Left ventricle myocardium superior (tissue), 1 donor: ENCODE data around the gene SOX10. TPM values are rescaled to one million over a fixed set of nuclear protein-coding genes. Genes with fewer than 3 reads are reported as not detected.

ENCODE experiments used
- ATAC-seq: fragments of 200-7000 bp; cut with Tn5 transposase; one replicate; pipeline ENCODE4 v1.9.1; 2020; ENCODE audit warnings: mild to moderate bottlenecking, moderate library complexity
- DNase-seq: peaks from one replicate; pipeline ENCODE4 v3.0.0-alpha.2; 2020
- intact Hi-C: fragments of 100-400 bp; cut with micrococcal nuclease; formaldehyde crosslinking; loops from one replicate; pipeline ENCODE4 v1.11.0; 2022
- total RNA-seq: library from RNA; stranded (reverse); fragmentation: NEBNext Ultra II Directional; extraction: Animal tissue kit (Norgen Biotek cat#: 25700); gene quantifications from one replicate; pipeline ENCODE4 v1.2.1, GENCODE V29; 2021
- donor health status: DM: no; HTN: yes; CAD: no; lungs with severe emphysema.

The SOX10 gene
- total RNA-seq, 1 donor from 2014 or later: 1.9 TPM

DNA sequence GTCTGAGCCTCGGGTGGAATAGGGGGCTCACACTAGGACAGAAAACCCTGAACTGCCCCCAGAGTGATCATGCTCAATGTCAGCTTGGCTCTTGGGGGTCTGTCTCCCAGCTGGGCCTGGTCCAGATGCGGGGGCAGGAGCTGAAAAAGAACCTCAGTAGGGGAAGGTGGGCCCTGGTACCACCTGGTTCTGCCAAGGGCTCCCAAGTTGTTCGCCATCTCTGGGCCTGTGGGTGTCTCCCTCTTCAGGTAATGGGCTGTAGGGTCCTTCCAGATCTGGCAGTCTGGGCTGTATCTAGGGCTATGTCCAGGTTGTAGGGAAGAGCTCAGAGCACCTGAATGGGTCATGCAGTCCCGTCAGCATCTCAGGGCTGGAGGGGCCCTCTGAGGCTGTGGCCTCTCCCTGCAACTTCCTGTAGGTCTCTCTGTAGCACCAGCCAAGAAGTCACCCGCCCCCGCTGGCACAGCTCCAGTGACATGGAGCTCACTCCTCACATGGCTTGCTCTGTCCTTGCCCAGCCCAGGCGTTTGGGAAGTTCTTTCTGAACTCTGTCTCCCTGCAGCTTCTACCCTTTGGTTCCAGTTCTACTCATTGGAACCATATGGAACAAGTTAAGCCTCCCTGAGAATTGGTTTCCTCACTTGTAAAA lies 33.0 kb upstream of the SOX10 start:
- intact Hi-C loops: no loop called here
- ATAC-seq: peak; percentile 90
- DNase-seq: peak; percentile 90

DNA sequence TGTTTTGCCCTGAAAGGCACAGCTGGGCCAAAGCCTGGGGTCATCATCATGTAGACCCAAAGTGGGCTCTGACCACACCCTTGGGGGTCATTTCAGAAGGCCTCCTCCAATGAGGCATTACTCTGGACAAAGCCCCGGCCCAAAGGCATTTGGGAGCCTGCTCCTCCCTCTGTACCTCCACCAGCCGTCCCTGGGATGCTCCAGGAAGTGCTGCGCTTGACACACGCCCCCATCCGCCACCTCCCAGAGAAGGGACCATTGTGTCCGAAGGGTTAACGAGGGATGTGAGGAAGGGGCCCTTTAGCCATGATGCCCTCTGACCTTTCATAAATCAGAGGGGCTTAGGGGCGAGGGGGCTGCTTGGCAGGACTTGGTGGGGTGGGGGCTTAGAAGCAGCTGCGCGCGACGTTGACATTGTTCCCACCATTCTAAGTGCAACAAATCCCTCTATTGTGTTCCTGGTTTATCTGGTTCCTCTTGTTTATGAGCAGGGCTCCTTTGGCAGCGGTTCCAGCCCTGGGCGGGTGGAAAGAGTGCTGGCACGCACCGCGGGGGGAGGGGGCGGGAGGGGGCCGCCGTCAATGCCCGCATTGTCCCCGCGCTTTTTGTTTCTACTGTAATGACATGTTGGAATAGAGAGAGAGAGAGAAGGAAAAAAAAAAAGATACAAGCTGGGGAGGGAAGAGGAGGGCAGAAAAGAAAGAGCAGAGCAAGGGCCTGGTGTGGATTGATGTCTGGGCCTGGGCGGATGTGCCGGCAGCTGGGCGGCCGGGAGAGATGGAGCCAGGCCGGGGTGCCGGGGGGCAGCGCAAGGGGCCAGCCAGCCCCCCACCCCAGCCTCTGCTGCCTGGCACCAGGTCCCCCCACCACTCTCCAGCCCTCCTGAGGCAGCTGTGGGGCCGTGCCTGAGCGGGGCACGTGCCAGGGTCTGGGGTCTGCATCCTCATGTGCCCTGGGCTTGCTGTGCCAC lies 32.1 kb upstream of the SOX10 start:
- peak; percentile 55 for ATAC-seq
- peak; percentile 67 for DNase-seq
- intact Hi-C loops: no loop called here

DNA sequence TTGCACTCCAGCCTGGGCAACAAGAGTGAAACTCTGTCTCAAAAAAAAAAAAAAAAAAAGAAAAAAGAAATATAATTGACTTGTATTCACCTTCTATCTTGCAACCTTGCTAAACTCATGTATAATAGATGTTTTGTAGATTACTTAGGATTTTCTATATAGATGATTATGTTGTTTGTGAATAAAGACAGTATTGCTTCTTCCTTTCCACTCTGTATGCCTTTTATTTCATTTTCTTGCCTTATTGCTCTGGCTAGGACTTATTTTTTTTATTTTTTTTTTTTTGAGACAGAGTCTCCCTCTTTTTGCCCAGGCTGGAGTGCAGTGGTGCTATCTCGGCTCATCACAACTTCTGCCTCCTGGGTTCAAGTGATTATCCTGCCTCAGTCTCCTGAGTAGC lies 29.7 kb upstream of the SOX10 start:
- intact Hi-C loops: no loop called here

DNA sequence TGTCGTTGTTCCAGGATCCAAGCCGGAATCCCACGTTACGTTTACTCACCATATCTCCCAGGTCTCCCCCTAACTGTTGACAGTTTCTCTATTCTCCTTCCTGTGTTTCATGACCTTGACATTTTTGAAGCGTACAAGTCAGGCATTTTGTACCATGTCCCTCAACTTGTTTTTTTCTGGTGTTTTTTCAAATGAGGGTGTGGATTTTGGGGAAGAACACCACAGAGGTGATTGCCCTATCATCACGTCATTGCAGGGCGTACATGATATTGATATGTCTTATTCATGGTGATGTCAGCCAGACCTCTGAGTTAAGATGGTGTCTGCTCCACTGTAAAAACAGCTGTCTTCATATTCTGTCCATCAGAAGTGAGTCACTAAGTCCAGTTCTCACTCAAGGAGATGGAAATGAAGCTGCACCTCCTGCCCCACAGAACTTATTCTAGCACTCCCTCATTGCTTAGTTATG lies 28.3 kb upstream of the SOX10 start:
- DNase-seq (no peak), ATAC-seq (no peak)
- intact Hi-C loops: no loop called here

More for the DNA sequence above, 29.7 kb upstream of the SOX10 start:
- DNase-seq (no peak), ATAC-seq (no peak)

GRCh38 chr22:38009000-38009806 lies 24.8 kb upstream of the SOX10 start:
- ATAC-seq: no peak
- DNase-seq: no peak

GRCh38 chr22:38007330-38007902 lies 23.1 kb upstream of the SOX10 start:
- no peak for ATAC-seq
- intact Hi-C loops: no loop called here
- DNase-seq: no peak

More at GRCh38 chr22:38009000-38009806, 24.8 kb upstream of the SOX10 start:
- intact Hi-C loops: no loop called here

- no peak for ATAC-seq
Observed at GRCh38 chr22:38006906-38007305, 22.6 kb upstream of the SOX10 start.

DNA sequence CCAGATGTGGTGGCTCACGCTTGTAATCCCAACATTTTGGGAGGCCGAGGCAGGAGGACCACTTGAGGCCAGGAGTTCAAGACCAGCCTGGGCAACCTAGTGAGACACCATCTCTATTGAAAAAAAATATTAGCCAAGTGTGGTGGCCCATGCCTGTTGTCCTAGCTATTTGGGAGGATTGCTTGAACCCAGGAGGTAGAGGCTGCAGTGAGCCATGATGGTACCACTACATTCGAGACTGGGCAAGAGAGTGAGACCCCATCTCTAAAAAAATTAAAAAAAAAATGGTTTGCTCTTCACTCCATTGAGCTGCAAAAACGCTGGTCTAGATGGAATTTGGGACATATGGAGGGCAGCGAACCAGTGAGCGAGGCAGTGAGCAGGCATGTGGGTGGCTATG lies 21.6 kb upstream of the SOX10 start:
- intact Hi-C loops: no loop called here
- no peak for ATAC-seq
- DNase-seq: no peak

More at GRCh38 chr22:38006906-38007305, 22.6 kb upstream of the SOX10 start:
- intact Hi-C loops: no loop called here
- DNase-seq: no peak

DNA sequence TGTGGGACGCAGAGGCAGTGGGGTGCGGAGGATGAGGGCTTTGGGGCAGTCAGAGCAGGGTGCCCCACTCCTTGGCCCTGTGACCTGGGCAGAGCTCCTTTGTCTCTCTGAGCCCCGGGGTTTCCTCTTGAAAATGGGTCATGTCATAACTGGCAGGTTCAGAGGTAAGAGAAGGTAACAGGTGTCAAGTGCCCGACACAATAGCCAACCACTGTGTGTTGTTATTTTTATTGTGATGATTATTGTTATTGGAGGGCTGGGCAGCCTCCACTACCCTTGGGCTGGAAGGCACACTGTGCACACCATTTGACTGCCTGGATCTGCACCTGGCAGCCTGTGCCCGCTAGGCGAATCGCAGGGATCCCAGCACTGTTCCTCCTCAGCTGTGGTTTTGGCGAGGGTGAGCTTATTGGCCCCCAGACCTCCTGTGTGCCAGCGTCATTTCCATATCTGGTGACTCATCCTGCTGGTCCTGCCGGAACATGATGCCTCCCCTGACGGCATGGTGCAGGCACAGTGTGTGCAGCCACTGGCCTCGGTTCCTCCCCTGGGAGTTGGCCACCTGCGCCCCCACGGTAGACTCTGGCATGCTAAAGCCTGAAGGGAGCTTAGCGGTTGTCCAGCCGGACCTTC lies 15.4 kb upstream of the SOX10 start:
- peak; percentile 23 for ATAC-seq
- no peak for DNase-seq
- intact Hi-C loops: no loop called here

DNA sequence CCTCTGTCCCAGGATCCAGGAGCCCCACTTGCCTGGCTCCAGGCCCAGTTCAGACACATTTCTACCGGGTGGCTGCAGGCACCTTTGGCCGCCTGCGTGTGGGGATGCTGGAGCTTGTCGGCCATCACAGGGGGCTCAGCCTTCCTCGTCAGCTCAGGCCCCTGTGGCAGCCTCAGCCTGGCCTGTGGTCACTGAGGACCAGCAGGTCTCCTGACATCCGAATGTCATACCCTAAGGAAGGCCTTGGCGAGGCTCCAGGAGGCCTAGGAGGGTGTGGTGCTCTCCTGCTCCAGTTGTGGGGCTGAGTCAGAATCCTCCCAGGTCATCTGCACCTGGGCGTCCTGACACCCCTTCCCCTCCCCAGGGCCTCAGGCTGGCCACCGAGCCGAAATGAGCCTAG lies 14.9 kb upstream of the SOX10 start:
- DNase-seq (no peak), ATAC-seq (no peak)
- intact Hi-C loops: no loop called here

- DNase-seq (no peak), ATAC-seq (peak; percentile 16)
- intact Hi-C loops: no loop called here
Observed at GRCh38 chr22:37998543-37998942, 14.2 kb upstream of the SOX10 start.

- DNase-seq (no peak), ATAC-seq (no peak)
- intact Hi-C loops: no loop called here
Observed at GRCh38 chr22:37996515-37997246, 12.3 kb upstream of the SOX10 start.

- no peak for DNase-seq
- peak; percentile 32 for ATAC-seq
- intact Hi-C loops: no loop called here
Observed at GRCh38 chr22:37996079-37996478, 11.7 kb upstream of the SOX10 start.

DNA sequence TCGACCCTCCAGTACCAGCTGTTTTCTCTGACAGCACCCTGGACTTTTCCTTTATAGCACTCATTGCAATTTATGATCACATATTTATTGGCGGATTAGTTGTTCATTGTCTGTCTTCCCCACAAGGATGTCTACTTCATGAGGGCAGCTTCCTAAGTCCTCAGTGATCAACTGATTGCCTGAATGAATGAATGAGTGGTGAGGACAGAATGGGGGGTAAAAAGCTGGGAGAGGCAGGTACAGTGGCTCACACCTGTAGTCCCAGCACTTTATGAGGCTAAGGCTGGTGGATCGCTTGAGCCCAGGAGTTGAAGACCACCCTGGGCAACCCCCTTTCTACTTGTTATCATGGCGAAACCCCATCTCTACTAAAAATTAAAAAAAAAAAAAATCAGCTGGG lies 11.1 kb upstream of the SOX10 start:
- ATAC-seq (no peak), DNase-seq (no peak)
- intact Hi-C loops: no loop called here

DNA sequence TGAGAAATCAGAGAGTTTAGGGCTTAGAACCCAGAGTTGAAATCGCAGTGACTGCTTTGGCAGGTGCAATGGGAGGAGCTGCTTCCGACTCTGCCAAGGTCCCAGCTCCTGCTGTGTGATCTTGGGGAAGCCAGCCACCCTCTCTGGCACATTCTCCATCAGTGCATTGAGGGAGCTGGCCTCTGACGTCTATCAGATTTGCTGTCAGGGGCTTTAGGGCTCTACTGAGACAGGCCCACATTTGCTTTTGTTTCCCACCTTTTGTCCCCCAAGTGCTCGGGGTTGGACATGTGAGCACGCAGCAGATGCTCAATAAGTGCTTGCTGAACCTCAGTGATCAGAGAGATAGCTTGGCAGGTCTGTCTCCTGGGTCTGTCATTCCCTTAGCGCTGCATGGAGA lies 10.6 kb upstream of the SOX10 start:
- no peak for DNase-seq
- intact Hi-C loops: no loop called here
- no peak for ATAC-seq

- intact Hi-C loops: no loop called here
- DNase-seq (no peak), ATAC-seq (no peak)
Observed at GRCh38 chr22:37994049-37994448, 9.7 kb upstream of the SOX10 start.

DNA sequence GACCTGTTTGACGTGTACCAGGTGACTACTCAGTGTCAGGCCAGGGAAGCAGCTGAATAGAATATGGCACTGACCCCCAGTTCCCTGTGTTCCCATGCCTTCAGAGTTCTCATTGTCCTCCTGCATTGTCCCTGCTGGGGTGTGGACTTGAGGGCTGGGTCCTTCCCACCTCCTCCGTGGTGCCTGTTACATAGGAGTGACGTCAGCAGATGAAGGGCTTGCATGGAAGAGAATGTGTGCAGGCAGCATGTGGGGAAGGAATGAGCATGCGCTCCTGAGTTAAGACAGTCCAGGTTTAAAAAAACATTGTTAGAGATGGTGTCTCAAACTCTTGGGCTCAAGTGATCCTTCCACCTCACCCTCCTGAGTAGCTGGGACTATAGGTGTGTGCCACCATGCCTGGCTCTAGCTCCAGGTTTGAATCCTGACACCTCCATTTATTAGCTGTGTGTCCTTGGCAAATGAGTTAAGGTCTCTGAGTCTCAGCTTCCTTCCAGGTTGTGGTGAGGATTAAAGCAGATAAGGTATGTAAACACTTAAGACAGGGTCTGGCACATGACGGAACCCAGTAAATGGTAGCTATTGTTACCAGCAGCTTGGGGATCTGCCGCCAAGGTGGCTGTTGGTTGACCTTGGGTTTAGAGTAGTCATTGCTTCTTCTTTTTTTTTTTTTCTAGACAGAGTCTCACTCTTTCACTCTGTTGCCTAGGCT lies 7.5 kb upstream of the SOX10 start:
- DNase-seq: no peak
- intact Hi-C loops: no loop called here
- no peak for ATAC-seq

GRCh38 chr22:37990862-37991261 lies 6.5 kb upstream of the SOX10 start:
- no peak for ATAC-seq
- intact Hi-C loops: no loop called here
- no peak for DNase-seq
